Measurements from ENCODE around the gene ADGRG7. TPM values are rescaled to one million over a fixed set of nuclear protein-coding genes. Genes with fewer than 3 reads are reported as not detected.

Gene ADGRG7
- total and polyA plus RNA-seq, 9 of the 15 experiments (the other 6 are each of a cell fraction or from before 2014, with no cell fraction given): 0.03 TPM; not detected in 7

- H3K27ac ChIP-seq (ENCODE audit: extremely low read depth, low read depth, low read length): no peak overlapping the region
- CTCF ChIA-PET (ENCODE audit: low intra/inter-chr PET ratio): no interaction called here
- intact Hi-C loops (cut with micrococcal nuclease) (no loop called here), in situ Hi-C loops (cut with MboI) (no loop called here)
- H3K4me2 ChIP-seq (ENCODE audit: insufficient read depth, low read length): no peak overlapping the region
- no peaks in the 10 kb centered on the region for H3K9me1 ChIP-seq (ENCODE audit: control insufficient read depth, insufficient read depth, low read length)
- POLR2A ChIA-PET: no interaction called here
- H3K27me3 ChIP-seq (ENCODE audit: control insufficient read depth in 2 of 2, insufficient read depth in 2 of 2, low read length in 2 of 2): no peaks in the 10 kb centered on the region
- H3K36me3 ChIP-seq (ENCODE audit: control insufficient read depth, insufficient read depth, low read length): no peaks in the 10 kb centered on the region
- no peaks in the 10 kb centered on the region for H3K79me2 ChIP-seq (ENCODE audit: control insufficient read depth, insufficient read depth, low read length)
- TF ChIP-seq ZNF584 (CRISPR knock-in tag; IDR thresholded peaks at IDR 0.05; ENCODE audit: low read depth) (no peak), EWSR1 (IDR thresholded peaks at IDR 0.05; ENCODE audit: borderline replicate concordance, low read depth, partially characterized antibody) (no peak), MYBL2 (IDR thresholded peaks at IDR 0.05; ENCODE audit: low read depth) (no peak), MYBL2 (CRISPR knock-in tag; IDR thresholded peaks at IDR 0.05; ENCODE audit: borderline replicate concordance) (no peak), NFE2 (IDR thresholded peaks at IDR 0.05; ENCODE audit: low read depth) (no peak), FOXM1 (IDR thresholded peaks at IDR 0.05; ENCODE audit: low read depth) (no peak), FOXM1 (CRISPR knock-in tag; IDR thresholded peaks at IDR 0.05; ENCODE audit: low read depth) (no peak), ATF6 (CRISPR knock-in tag; IDR thresholded peaks at IDR 0.05) (no peak), MYC (IDR thresholded peaks at IDR 0.05; ENCODE audit: low read depth, low read length) (no peak), MYC (CRISPR knock-in tag; IDR thresholded peaks at IDR 0.05; ENCODE audit: borderline replicate concordance, low read depth) (no peak), RNF2 (IDR thresholded peaks at IDR 0.05) (no peak)
- TF ChIP-seq, protein P1, sequence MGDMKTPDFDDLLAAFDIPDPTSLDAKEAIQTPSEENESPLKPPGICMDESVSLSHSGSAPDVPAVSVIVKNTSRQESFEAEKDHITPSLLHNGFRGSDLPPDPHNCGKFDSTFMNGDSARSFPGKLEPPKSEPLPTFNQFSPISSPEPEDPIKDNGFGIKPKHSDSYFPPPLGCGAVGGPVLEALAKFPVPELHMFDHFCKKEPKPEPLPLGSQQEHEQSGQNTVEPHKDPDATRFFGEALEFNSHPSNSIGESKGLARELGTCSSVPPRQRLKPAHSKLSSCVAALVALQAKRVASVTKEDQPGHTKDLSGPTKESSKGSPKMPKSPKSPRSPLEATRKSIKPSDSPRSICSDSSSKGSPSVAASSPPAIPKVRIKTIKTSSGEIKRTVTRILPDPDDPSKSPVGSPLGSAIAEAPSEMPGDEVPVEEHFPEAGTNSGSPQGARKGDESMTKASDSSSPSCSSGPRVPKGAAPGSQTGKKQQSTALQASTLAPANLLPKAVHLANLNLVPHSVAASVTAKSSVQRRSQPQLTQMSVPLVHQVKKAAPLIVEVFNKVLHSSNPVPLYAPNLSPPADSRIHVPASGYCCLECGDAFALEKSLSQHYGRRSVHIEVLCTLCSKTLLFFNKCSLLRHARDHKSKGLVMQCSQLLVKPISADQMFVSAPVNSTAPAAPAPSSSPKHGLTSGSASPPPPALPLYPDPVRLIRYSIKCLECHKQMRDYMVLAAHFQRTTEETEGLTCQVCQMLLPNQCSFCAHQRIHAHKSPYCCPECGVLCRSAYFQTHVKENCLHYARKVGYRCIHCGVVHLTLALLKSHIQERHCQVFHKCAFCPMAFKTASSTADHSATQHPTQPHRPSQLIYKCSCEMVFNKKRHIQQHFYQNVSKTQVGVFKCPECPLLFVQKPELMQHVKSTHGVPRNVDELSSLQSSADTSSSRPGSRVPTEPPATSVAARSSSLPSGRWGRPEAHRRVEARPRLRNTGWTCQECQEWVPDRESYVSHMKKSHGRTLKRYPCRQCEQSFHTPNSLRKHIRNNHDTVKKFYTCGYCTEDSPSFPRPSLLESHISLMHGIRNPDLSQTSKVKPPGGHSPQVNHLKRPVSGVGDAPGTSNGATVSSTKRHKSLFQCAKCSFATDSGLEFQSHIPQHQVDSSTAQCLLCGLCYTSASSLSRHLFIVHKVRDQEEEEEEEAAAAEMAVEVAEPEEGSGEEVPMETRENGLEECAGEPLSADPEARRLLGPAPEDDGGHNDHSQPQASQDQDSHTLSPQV (IDR thresholded peaks at IDR 0.05): no peak
- no peak for ATAC-seq
- no peak overlapping the region for H3K4me3 ChIP-seq
- no peak overlapping the region for H2AFZ ChIP-seq (ENCODE audit: low read depth, low read length)
- no TSS peak for BruUV-seq (replicated peaks)
- WGBS (ENCODE audit: insufficient coverage, low coverage, missing lambda C conversion rate): 16% methylated on average over 4 of the region's 4 CpGs
- no peak for DNase-seq (ENCODE audit: extremely low read depth in 1 of 4, low spot score in 3 of 4)
- H3K4me1 ChIP-seq (replicated peaks in 1 of 2; ENCODE audit: control insufficient read depth in 2 of 2, insufficient read depth in 2 of 2, low read length in 2 of 2): no peaks in the 10 kb centered on the region
- no peak overlapping the region for H3K9ac ChIP-seq (ENCODE audit: insufficient read depth in 1 of 2, low read depth in 2 of 2, low read length in 2 of 2)
- no peak for FAIRE-seq
- no peaks in the 10 kb centered on the region for H3K9me3 ChIP-seq (replicated peaks; ENCODE audit: control insufficient read depth, insufficient read depth, low read depth, low read length)
- no peaks in the 10 kb centered on the region for H4K20me1 ChIP-seq (replicated peaks; ENCODE audit: control insufficient read depth, insufficient read depth, low read length)
These were observed 47.1 kb upstream of the ADGRG7 start for GRCh38 chr3:100562224-100562857.
